Esophagus muscularis mucosa (tissue), 3 donors: ENCODE data around the gene TMEM140.

Experiments used
- POLR2AphosphoS5 ChIP-seq, 2 donors: sonication (generic); formaldehyde crosslinking; IDR thresholded peaks; one replicate each; pipeline ENCODE4 v1.6.1; 2017; ENCODE audit warnings: antibody characterized with exemption in 2 of 2
- TF ChIP-seq, protein P1 (sequence below), 3 experiments: fragments of 200-600 bp in 2 of 3; fragments of 450-650 bp in 1 of 3; sonication (generic) in 2 of 3; IDR thresholded peaks; one replicate each; pipeline ENCODE4 v1.5.1; 2017 to 2019; ENCODE audit warnings: antibody characterized with exemption in 3 of 3, mild to moderate bottlenecking in 2 of 3, moderate library complexity in 1 of 3

DNA sequence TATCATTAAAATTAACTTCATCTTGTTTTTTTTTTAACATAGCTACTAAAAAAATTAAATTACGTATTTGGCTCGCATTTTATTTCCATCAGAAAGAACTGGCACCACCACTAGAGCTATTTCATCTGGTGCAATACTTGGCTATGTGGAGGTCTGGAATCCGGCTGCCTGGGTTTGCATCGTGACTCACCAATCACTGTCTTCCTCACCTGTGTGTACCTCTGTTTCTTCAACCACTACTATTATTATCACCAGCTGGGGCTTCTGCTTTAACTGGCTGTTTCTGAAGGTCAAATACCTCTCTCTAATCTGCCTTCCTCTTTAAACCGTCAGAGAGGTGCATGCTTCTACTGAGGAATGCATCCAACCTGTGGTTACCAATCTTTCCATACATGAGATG, 57.0 kb downstream of the TMEM140 start:
- TF ChIP-seq, protein P1, sequence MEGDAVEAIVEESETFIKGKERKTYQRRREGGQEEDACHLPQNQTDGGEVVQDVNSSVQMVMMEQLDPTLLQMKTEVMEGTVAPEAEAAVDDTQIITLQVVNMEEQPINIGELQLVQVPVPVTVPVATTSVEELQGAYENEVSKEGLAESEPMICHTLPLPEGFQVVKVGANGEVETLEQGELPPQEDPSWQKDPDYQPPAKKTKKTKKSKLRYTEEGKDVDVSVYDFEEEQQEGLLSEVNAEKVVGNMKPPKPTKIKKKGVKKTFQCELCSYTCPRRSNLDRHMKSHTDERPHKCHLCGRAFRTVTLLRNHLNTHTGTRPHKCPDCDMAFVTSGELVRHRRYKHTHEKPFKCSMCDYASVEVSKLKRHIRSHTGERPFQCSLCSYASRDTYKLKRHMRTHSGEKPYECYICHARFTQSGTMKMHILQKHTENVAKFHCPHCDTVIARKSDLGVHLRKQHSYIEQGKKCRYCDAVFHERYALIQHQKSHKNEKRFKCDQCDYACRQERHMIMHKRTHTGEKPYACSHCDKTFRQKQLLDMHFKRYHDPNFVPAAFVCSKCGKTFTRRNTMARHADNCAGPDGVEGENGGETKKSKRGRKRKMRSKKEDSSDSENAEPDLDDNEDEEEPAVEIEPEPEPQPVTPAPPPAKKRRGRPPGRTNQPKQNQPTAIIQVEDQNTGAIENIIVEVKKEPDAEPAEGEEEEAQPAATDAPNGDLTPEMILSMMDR (IDR thresholded peaks at IDR 0.05), result no peak
- no peak for TF ChIP-seq POLR2AphosphoS5 (IDR thresholded peaks at IDR 0.05)
